Vagina (tissue), 2 donors: ENCODE results near the gene MBOAT2. TPM values are rescaled to one million over a fixed set of nuclear protein-coding genes. Genes with fewer than 3 reads are reported as not detected.
A peak's percentile ranks its signal among the peaks of the same experiment; 100 is the strongest.

Source experiments
- DNase-seq, 2 donors: peaks; one replicate each; pipeline ENCODE4 v3.0.0-alpha.2; 2017; ENCODE audit errors: extremely low spot score in 2 of 2
- H3K27ac ChIP-seq: fragments of 200-600 bp; sonication (generic); one replicate; pipeline ENCODE4 v1.5.1; 2019
- H3K27me3 ChIP-seq: fragments of 200-600 bp; sonication (generic); one replicate; pipeline ENCODE4 v1.5.1; 2019
- H3K36me3 ChIP-seq, 2 donors: fragments of 200-600 bp; sonication (generic); one replicate each; pipeline ENCODE4 v1.5.1; 2017 to 2019
- H3K4me1 ChIP-seq: fragments of 200-600 bp; sonication (generic); one replicate; pipeline ENCODE4 v1.5.1; 2019
- H3K4me3 ChIP-seq, 2 donors: fragments of 200-600 bp; sonication (generic); 1 replicate in 1 of 2; 2 replicates in 1 of 2; pipeline ENCODE4 v1.5.1; 2016 to 2019
- H3K9me3 ChIP-seq: fragments of 200-600 bp; sonication (generic); one replicate; pipeline ENCODE4 v1.5.1; 2019
- CTCF ChIP-seq, 3 experiments: fragments of 450-650 bp in 2 of 3; fragments of 200-600 bp in 1 of 3; sonication (generic) in 1 of 3; IDR thresholded peaks; one replicate each; pipeline ENCODE4 v1.5.1; 2017 to 2019; ENCODE audit warnings: antibody characterized with exemption in 3 of 3, mild to moderate bottlenecking in 2 of 3, moderate library complexity in 2 of 3
- POLR2A ChIP-seq, 2 donors: fragments of 450-650 bp; IDR thresholded peaks; one replicate each; pipeline ENCODE4 v1.6.1; 2017; ENCODE audit warnings: antibody characterized with exemption in 2 of 2, mild to moderate bottlenecking in 2 of 2, moderate library complexity in 2 of 2
- POLR2AphosphoS5 ChIP-seq, 2 donors: sonication (generic); formaldehyde crosslinking; IDR thresholded peaks; one replicate each; pipeline ENCODE4 v1.9.0; 2017; ENCODE audit warnings: antibody characterized with exemption in 2 of 2, mild to moderate bottlenecking in 2 of 2, low read depth in 1 of 2; ENCODE audit not compliant: insufficient read depth in 1 of 2
- intact Hi-C: fragments of 100-400 bp; cut with DNase I; formaldehyde crosslinking; loops from one replicate; pipeline ENCODE4 v1.15.1; 2023
- total RNA-seq: library from RNA; depleted of rRNA; stranded (reverse); fragments of >200 nt; gene quantifications from one replicate; pipeline ENCODE4 v1.2.3, GENCODE V29; 2016

MBOAT2 gene
- total RNA-seq, 1 donor from 2014 or later: 32.9 TPM

GRCh38 chr2:8833853-8834252 is 169.6 kb downstream of the MBOAT2 start:
- TF ChIP-seq POLR2AphosphoS5 (IDR thresholded peaks at IDR 0.05; ENCODE audit: insufficient read depth in 1 of 2, low read depth in 1 of 2): no peak
- TF ChIP-seq POLR2A (IDR thresholded peaks at IDR 0.05): no peak
- TF ChIP-seq CTCF (IDR thresholded peaks at IDR 0.05): no peak
- Histone ChIP-seq H3K36me3 (no peaks in the 10 kb centered on the region), H3K4me1 (peaks cover 48% of the 10 kb centered on the region), H3K4me3 (no peak overlapping the region), H3K9me3 (no peaks in the 10 kb centered on the region), H3K27ac (no peak overlapping the region), H3K27me3 (no peaks in the 10 kb centered on the region)
- intact Hi-C loops: loop anchor here (5.0 kb wide), 1 partner anchor 1712 kb away; no protein-coding TSS in a partner anchor
- DNase-seq: no peak

GRCh38 chr2:8831516-8831915 is 172.0 kb downstream of the MBOAT2 start:
- no peak overlapping the region for H3K27ac ChIP-seq
- no peaks in the 10 kb centered on the region for H3K27me3 ChIP-seq
- TF ChIP-seq POLR2AphosphoS5 (IDR thresholded peaks at IDR 0.05; ENCODE audit: insufficient read depth in 1 of 2, low read depth in 1 of 2) (no peak), CTCF (IDR thresholded peaks at IDR 0.05) (no peak), POLR2A (IDR thresholded peaks at IDR 0.05) (no peak)
- H3K4me3 ChIP-seq: no peak overlapping the region
- intact Hi-C loops: loop anchor here (5.0 kb wide), 1 partner anchor 1709 kb away; no protein-coding TSS in a partner anchor
- H3K9me3 ChIP-seq: no peaks in the 10 kb centered on the region
- no peaks in the 10 kb centered on the region for H3K36me3 ChIP-seq
- H3K4me1 ChIP-seq: peaks cover 46% of the 10 kb centered on the region
- no peak for DNase-seq

- no peak for TF ChIP-seq POLR2AphosphoS5 (IDR thresholded peaks at IDR 0.05; ENCODE audit: insufficient read depth in 1 of 2, low read depth in 1 of 2)
- no peaks in the 10 kb centered on the region for H3K27me3 ChIP-seq
- peaks cover 0 to 22% of the 10 kb centered on the region in 2 donors for H3K36me3 ChIP-seq
- peaks cover 18% of the 10 kb centered on the region for H3K4me1 ChIP-seq
- DNase-seq: no peak
- intact Hi-C loops: no loop called here
- H3K4me3 ChIP-seq: no peak overlapping the region
- no peaks in the 10 kb centered on the region for H3K9me3 ChIP-seq
- no peak overlapping the region for H3K27ac ChIP-seq
Measured at GRCh38 chr2:8827729-8828128, 175.8 kb downstream of the MBOAT2 start.

- Histone ChIP-seq H3K9me3 (no peaks in the 10 kb centered on the region), H3K4me3 (no peak overlapping the region), H3K27ac (peak overlapping the region; percentile 31), H3K36me3 (peaks cover 0 to 37% of the 10 kb centered on the region in 2 donors), H3K27me3 (no peaks in the 10 kb centered on the region), H3K4me1 (peaks cover 21% of the 10 kb centered on the region)
- no peak for DNase-seq
- TF ChIP-seq POLR2A (IDR thresholded peaks at IDR 0.05) (no peak), CTCF (IDR thresholded peaks at IDR 0.05) (no peak), POLR2AphosphoS5 (IDR thresholded peaks at IDR 0.05; ENCODE audit: insufficient read depth in 1 of 2, low read depth in 1 of 2) (no peak)
- intact Hi-C loops: no loop called here
Measured at GRCh38 chr2:8822218-8822617, 181.3 kb downstream of the MBOAT2 start.

- Histone ChIP-seq H3K36me3 (peaks cover 0 to 42% of the 10 kb centered on the region in 2 donors), H3K4me1 (peaks cover 21% of the 10 kb centered on the region), H3K4me3 (no peak overlapping the region), H3K9me3 (no peaks in the 10 kb centered on the region), H3K27ac (peak overlapping the region; percentile 31), H3K27me3 (no peaks in the 10 kb centered on the region)
- no peak for TF ChIP-seq CTCF (IDR thresholded peaks at IDR 0.05)
- TF ChIP-seq POLR2A (IDR thresholded peaks at IDR 0.05): no peak
- TF ChIP-seq POLR2AphosphoS5 (IDR thresholded peaks at IDR 0.05; ENCODE audit: insufficient read depth in 1 of 2, low read depth in 1 of 2): peak in 1 of 2 donors; percentile 32
- no peak for DNase-seq
- intact Hi-C loops: no loop called here
Measured at GRCh38 chr2:8821276-8822217, 181.9 kb downstream of the MBOAT2 start.
